ENCODE data around the gene NKIRAS1.

The NKIRAS1 gene

GRCh38 chr3:23945913-23946687, 29.3 kb upstream of the NKIRAS1 start:
- H3K27ac ChIP-seq, result peak overlapping the region; percentile 90
- no peak for TF ChIP-seq CTCF (IDR thresholded peaks at IDR 0.05)
- no peak for TF ChIP-seq ZFX (IDR thresholded peaks at IDR 0.05; ENCODE audit: borderline replicate concordance)

GRCh38 chr3:23945663-23945912, 28.8 kb upstream of the NKIRAS1 start:
- H3K27ac ChIP-seq, result peak overlapping the region; percentile 90
- no peak for TF ChIP-seq CTCF (IDR thresholded peaks at IDR 0.05)
- no peak for TF ChIP-seq ZFX (IDR thresholded peaks at IDR 0.05; ENCODE audit: borderline replicate concordance)

GRCh38 chr3:23944861-23945662, 28.3 kb upstream of the NKIRAS1 start, which contains the start of gene NR1D2:
Gene NR1D2 (plus strand): TSS chr3:23945286. CDS start chr3:23945579, 293 bp downstream.
- TF ChIP-seq CTCF (IDR thresholded peaks at IDR 0.05), result peak; percentile 25
- no peak for TF ChIP-seq ZFX (IDR thresholded peaks at IDR 0.05; ENCODE audit: borderline replicate concordance)
- peak within 1 kb of the TSS; percentile 90 for H3K27ac ChIP-seq

- no peak for TF ChIP-seq ZFX (IDR thresholded peaks at IDR 0.05; ENCODE audit: borderline replicate concordance)
- no peak for TF ChIP-seq CTCF (IDR thresholded peaks at IDR 0.05)
- peak overlapping the region; percentile 90 for H3K27ac ChIP-seq
Observed at GRCh38 chr3:23944007-23944783, 27.4 kb upstream of the NKIRAS1 start.

GRCh38 chr3:23942546-23942945, 25.8 kb upstream of the NKIRAS1 start:
- TF ChIP-seq CTCF (IDR thresholded peaks at IDR 0.05), result no peak
- TF ChIP-seq ZFX (IDR thresholded peaks at IDR 0.05; ENCODE audit: borderline replicate concordance), result no peak
- H3K27ac ChIP-seq, result no peak overlapping the region

GRCh38 chr3:23941440-23941839, 24.6 kb upstream of the NKIRAS1 start:
- H3K27ac ChIP-seq, result no peak overlapping the region
- TF ChIP-seq ZFX (IDR thresholded peaks at IDR 0.05; ENCODE audit: borderline replicate concordance) (no peak), CTCF (IDR thresholded peaks at IDR 0.05) (no peak)

All from 22Rv1 (cell line).